Left ventricle myocardium inferior (tissue), 1 donor: Measurements from ENCODE around the gene COL18A1. TPM values are rescaled to one million over a fixed set of nuclear protein-coding genes. Genes with fewer than 3 reads are reported as not detected.

Experiments used
- DNase-seq: peaks from one replicate; pipeline ENCODE4 v3.0.0-alpha.2; 2020
- H3K27ac ChIP-seq: fragments of 200-600 bp; replicated peaks from 2 replicates; pipeline ENCODE4 v1.8.0; 2021
- H3K27me3 ChIP-seq: fragments of 200-600 bp; 2 replicates; pipeline ENCODE4 v1.8.0; 2021; ENCODE audit warnings: low read depth
- H3K36me3 ChIP-seq: fragments of 200-600 bp; 2 replicates; pipeline ENCODE4 v1.8.0; 2021
- H3K4me1 ChIP-seq: fragments of 200-600 bp; 2 replicates; pipeline ENCODE4 v1.8.0; 2021
- H3K4me3 ChIP-seq: fragments of 200-600 bp; 2 replicates; pipeline ENCODE4 v1.8.0; 2021; ENCODE audit warnings: mild to moderate bottlenecking, moderate library complexity
- H3K9me3 ChIP-seq: fragments of 200-600 bp; replicated peaks from 2 replicates; pipeline ENCODE4 v1.8.0; 2021
- CTCF ChIP-seq: fragments of 200-600 bp; IDR thresholded peaks from 2 replicates; pipeline ENCODE4 v1.8.0; 2021; ENCODE audit warnings: antibody characterized with exemption, mild to moderate bottlenecking, borderline replicate concordance
- intact Hi-C: fragments of 100-400 bp; cut with micrococcal nuclease; formaldehyde crosslinking; loops from one replicate; pipeline ENCODE4 v1.11.0; 2022
- total RNA-seq: library from RNA; stranded (reverse); fragmentation: NEBNext Ultra II Directional; extraction: Animal tissue kit (Norgen Biotek cat#: 25700); gene quantifications from one replicate; pipeline ENCODE4 v1.2.1, GENCODE V29; 2021
- donor health status: DM: no; HTN: yes; CAD: no; lungs with severe emphysema.

Gene COL18A1
- total RNA-seq, 1 donor from 2014 or later, result 66.5 TPM

- peak; percentile 33 for DNase-seq
- Histone ChIP-seq H3K27ac (peak overlapping the region; percentile 78), H3K9me3 (no peaks in the 10 kb centered on the region), H3K4me3 (peak overlapping the region; percentile 41), H3K27me3 (no peaks in the 10 kb centered on the region), H3K4me1 (peaks cover 28% of the 10 kb centered on the region), H3K36me3 (no peaks in the 10 kb centered on the region)
- intact Hi-C loops, result no loop called here
- no peak for TF ChIP-seq CTCF
Observed at GRCh38 chr21:45533846-45534635, 129.1 kb downstream of the COL18A1 start.

- peak overlapping the region; percentile 41 for H3K4me3 ChIP-seq
- H3K27ac ChIP-seq, result peak overlapping the region; percentile 78
- peaks cover 28% of the 10 kb centered on the region for H3K4me1 ChIP-seq
- TF ChIP-seq CTCF, result no peak
- H3K9me3 ChIP-seq, result no peaks in the 10 kb centered on the region
- peak; percentile 82 for DNase-seq
- no peaks in the 10 kb centered on the region for H3K36me3 ChIP-seq
- intact Hi-C loops, result no loop called here
- no peaks in the 10 kb centered on the region for H3K27me3 ChIP-seq
Observed at GRCh38 chr21:45534636-45535331, 129.8 kb downstream of the COL18A1 start.

GRCh38 chr21:45535341-45536081, 130.5 kb downstream of the COL18A1 start:
- Histone ChIP-seq H3K4me1 (peaks cover 28% of the 10 kb centered on the region), H3K36me3 (no peaks in the 10 kb centered on the region), H3K4me3 (no peak overlapping the region), H3K27ac (peak overlapping the region; percentile 78), H3K27me3 (no peaks in the 10 kb centered on the region), H3K9me3 (no peaks in the 10 kb centered on the region)
- peak; percentile 24 for DNase-seq
- TF ChIP-seq CTCF, result no peak
- intact Hi-C loops, result no loop called here

- peak; percentile 12 for DNase-seq
- Histone ChIP-seq H3K36me3 (no peaks in the 10 kb centered on the region), H3K4me1 (peaks cover 34% of the 10 kb centered on the region), H3K4me3 (no peak overlapping the region), H3K9me3 (no peaks in the 10 kb centered on the region), H3K27ac (no peak overlapping the region), H3K27me3 (no peaks in the 10 kb centered on the region)
- TF ChIP-seq CTCF, result no peak
- intact Hi-C loops, result no loop called here
Observed at GRCh38 chr21:45536301-45537081, 131.5 kb downstream of the COL18A1 start.

- Histone ChIP-seq H3K4me1 (peaks cover 37% of the 10 kb centered on the region), H3K36me3 (no peaks in the 10 kb centered on the region), H3K9me3 (no peaks in the 10 kb centered on the region), H3K4me3 (no peak overlapping the region), H3K27me3 (no peaks in the 10 kb centered on the region), H3K27ac (no peak overlapping the region)
- DNase-seq, result peak; percentile 11
- intact Hi-C loops, result no loop called here
- TF ChIP-seq CTCF, result no peak
Observed at GRCh38 chr21:45537111-45537745, 132.3 kb downstream of the COL18A1 start.
